ENCODE measurements around the gene RAB35.

DNA sequence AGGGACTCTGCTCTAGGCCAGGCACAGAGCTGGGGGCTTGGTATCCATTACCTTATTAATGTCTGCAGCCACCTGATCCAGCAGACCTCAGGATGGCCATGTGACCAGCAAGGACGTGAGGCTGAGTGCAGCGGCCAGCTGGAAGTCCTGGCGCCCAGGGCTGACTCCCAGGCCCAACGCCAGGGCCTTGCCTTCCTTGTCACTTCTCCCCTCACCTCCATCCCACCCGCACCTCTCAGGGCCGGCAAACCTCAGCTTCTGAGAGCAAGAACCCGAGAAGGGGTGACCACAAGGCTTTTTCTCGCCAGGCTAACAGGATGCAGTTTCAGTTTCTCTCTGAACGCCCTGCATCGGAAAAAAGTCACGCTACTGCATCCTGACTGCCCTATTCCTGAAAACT, 15.4 kb downstream of the RAB35 start:
- TF ChIP-seq, protein P1, sequence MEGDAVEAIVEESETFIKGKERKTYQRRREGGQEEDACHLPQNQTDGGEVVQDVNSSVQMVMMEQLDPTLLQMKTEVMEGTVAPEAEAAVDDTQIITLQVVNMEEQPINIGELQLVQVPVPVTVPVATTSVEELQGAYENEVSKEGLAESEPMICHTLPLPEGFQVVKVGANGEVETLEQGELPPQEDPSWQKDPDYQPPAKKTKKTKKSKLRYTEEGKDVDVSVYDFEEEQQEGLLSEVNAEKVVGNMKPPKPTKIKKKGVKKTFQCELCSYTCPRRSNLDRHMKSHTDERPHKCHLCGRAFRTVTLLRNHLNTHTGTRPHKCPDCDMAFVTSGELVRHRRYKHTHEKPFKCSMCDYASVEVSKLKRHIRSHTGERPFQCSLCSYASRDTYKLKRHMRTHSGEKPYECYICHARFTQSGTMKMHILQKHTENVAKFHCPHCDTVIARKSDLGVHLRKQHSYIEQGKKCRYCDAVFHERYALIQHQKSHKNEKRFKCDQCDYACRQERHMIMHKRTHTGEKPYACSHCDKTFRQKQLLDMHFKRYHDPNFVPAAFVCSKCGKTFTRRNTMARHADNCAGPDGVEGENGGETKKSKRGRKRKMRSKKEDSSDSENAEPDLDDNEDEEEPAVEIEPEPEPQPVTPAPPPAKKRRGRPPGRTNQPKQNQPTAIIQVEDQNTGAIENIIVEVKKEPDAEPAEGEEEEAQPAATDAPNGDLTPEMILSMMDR (IDR thresholded peaks at IDR 0.05), result no peak
- no peak for TF ChIP-seq POLR2A (IDR thresholded peaks at IDR 0.05)
